NK-92 treated with Interleukin-12 subunit alpha and Interleukin-12 subunit beta, amount 100 ng/mL, for 24 hours (cell line): ENCODE results near the gene TMEM175.

Experiments
- DNase-seq: peaks from one replicate; lab custom pipeline; 2025; lab: John Stamatoyannopoulos, UW

TMEM175 gene

DNA sequence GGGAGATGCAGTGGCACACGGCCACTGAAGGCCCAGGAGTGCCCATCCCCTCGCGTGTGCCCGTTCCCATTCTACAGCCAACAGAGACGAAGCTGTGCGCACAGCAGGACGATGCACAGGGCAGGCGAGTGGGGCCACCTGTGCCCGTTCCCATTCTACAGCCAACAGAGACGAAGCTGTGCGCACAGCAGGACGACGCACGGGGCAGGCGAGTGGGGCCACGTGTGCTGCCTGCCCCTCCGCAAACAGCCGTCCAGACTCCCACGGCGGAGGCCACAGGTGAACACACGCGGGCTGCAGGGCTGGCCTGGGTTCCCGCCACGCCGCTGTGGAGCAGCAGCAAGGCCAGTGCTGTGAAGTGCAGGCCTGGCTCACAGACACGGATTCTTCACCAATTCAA is 32.2 kb upstream of the TMEM175 start:
- no peak for DNase-seq

DNA sequence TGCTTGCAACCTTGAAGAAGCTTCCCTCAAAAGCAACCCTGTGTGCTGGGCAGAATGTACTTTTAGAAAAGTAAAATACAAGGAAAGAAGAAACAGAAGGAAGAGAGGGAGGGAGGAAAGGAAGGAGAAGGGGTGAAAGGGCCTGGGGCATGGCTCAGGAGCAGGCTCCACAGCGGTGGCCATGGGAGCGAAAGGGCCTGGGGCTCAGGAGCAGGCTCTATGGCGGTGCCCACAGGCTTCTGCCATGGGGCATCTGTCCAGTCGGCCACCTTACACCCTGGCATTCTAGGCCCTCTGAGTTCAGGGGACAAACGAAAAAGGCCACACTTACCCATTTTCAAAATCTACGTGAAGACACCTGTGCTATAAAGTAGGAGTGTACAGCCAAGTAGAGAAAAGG is 31.5 kb upstream of the TMEM175 start:
- no peak for DNase-seq

DNA sequence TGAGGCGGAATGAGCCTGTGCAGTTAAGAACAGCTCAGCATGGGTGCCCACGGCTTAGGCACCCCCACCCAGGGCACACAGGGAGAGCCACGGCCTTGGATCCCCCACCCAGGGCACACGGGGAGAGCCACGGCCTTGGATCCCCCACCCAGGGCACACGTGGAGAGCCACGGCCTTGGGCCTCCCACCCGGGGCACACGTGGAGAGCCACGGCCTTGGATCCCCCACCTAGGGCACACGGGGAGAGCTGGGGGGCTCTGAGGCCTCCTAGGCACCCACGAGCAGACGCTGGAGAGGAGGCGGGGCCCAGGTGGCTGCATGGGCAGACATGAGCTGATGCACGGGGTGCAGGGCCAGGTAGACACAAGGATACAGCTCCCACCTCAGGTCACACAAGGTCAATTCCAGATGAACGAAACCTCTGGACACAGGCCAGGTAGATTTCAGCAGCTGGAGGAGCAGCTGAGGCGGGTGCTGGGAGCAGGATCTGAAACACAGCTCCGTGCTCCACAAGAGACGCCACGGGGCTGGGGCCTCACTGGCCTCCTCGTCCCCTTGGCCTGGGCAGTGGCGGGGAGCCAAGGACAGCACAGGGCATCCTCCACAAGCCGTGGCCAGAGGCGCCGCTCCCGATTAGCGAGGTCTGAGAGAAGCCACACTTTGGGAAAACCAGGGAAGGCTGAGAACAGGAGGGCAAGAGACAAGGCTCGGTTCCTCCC is 30.9 kb upstream of the TMEM175 start:
- no peak for DNase-seq

DNA sequence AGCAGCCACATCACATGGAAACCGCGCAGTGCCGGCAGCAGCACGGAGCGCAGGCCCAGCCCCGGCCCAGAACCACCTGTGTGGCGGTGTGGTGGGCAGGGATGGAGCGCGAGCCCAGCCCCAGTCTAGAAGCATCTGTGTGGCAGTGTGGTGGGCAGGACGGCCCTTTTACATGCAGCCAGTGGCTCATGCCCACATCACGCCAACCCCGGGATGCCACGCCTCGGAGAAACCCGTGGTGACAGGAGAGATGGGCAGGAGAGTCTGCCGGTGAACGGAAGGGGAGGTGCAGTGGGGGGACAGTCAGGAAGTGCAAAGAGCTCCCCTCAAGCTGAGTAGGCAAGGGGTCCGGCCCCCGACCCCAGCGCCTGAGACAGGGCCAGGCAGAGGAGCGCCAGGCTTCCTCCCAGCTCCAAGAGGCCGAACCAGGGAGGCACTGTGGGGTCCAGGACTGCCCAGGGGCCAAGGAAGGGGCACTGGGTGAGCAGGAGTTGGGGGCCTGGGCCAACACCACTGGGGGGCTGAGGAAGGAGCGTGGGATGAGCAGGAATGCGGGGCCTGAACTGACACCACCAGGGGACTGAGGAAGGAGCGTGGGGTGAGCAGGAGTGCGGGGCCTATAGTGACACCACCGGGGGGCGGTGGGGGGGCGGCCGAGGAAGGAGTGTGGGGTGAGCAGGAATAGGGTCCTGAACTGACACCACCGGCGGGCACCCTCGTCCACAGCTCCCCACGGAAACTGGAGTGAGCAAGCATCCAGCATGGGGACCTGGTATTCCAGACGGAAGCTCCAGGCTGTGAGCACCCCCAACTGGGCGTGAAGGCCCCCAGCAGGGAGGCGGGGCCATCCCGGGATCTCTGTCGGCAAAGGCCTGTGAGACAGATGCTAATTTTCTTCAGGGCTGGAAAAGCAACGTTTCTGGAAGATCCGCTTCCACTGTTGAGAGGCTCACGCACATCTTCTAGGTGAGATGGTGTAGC is 28.9 kb upstream of the TMEM175 start:
- DNase-seq = no peak

DNA sequence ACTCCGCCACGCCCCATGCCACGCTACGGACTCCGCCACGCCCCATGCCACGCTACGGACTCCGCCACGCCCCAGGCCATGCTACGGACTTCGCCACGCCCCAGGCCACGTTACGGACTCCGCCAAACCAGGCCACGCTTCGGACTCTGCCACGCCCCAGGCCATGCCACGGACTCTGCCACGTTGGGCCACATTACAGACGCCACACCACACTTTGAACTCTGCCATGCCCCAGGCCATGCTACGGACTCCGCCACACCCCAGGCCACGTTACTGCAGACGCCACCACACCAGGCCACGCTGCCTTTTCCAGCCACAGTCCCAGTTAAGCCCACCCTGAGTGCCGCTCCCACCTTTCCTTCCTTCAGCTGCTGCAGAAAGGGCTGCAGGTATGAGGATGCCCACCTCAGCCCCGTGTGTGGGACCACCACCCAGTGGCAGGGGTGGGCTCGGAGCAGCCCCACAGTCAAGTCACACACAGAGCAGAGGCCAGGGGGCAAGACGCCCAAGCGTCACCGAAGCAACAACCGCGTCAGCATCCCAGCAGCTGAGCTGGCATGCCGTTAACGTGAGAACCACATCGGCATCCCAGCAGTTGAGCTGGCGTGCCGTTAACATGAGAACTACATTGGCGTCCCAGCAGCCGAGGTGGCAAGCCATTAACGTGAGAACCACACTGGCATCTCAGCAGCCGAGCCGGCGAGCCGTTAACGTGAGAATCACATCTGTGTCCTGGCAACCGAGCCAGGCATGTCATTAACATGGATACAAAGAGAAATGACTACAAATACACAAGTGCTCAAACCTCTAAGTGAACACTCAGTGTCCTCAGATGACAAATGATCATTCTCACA is 26.5 kb upstream of the TMEM175 start:
- DNase-seq = no peak

DNA sequence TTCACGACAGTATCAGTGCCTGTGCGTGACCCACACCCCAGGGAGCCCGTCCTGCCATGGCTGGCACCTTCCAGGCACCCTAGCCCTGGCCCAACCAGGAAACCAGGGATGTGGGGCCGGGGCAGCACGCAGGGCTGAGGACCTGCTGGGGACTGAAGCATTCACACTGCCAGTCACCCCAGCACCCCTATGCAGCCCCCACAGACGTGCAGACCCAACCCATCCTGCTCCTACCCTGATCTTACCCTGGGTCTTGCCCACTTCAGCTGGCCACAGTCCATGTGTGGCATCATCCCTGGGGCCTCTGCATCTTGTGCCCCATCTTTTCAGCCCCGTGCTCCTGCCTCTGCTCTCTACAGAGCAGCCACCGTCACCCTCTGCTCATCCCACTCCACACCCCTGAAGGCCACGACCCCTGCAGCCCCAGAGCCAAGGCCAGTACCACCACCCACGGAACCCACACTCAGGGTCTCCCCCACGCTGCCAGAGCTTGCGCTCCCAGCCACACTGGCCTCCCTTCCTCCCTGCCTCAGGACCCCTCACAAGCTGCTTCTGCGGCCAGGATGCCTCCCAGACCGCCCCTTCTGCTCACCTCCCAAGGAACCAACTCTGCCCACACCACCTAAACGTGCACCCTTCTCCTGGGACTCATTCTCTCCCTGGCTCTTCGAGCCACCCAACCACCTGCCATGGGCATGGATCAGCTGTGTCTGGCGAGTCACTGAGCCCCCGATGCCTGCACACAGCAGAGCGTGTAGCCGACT is 25.7 kb upstream of the TMEM175 start:
- no peak for DNase-seq

DNA sequence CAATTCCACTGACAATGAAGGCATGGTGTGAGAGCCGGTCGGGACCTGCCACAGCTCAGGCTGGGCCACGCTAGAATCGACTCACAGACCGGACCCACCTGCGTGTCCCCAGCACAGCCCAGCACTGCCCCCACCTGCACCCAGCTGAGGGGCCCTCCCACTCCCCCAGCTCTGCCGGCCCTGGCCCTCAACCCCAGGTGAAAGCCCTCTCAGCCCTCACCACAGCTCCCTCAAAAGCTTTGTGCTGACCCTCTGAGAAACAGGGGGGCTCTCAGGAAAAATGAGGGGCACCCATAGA is 25.2 kb upstream of the TMEM175 start:
- no peak for DNase-seq

DNA sequence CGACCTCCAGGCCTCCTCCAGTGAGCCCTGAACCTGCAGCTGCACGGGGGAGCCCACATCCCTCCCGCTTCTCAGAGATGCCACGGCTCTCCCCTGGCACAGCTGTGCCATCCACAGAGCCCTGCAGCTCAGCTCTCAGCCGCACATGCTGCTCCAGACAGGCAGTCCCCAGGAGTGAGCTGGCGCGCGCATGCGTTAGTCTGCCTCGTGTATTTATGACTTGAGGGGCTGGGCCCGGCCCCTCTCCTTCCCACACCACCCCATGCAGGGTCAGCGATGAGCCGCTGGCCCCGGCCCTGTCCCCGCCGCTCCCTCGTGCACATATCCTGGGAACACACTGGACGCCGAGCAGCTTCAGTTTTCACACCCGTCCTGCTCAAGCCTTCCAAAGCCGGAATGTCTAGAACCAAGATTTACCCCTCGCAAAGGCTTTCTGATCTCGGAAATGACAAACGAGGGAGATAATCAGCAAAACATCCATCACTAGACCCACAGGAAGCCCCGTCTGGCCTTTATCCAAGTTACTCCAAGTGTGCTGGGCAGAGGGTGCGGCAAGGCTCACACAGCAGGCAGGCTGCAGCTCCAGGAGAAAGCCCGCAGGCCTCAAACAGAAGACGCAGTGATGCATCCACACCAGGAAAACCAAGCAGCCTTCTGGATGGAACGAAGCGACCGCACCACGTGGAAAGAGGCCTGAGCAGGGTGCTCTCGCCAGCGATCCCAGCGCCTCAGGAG is 24.4 kb upstream of the TMEM175 start:
- DNase-seq = no peak

DNA sequence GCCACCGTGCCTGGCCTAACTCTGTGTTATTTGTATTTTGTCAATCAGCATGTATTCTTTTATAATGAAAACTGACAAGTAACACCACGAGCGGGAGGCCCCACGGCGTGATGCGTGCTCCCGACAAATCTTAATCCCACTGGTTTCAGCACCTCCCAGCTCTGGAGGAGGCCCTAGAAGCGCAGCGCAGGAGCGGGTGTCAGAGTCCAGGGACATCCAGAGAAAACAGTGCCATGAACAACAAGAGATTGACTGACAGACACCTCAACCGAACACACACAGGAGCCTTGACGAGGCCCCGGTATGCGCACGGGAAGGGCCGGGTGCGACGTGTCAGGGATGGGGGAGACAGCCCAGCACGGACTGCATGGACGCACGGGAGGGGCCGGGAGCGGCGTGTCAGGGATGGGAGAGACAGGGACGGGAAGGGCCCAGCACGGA is 23.1 kb upstream of the TMEM175 start:
- DNase-seq = no peak

DNA sequence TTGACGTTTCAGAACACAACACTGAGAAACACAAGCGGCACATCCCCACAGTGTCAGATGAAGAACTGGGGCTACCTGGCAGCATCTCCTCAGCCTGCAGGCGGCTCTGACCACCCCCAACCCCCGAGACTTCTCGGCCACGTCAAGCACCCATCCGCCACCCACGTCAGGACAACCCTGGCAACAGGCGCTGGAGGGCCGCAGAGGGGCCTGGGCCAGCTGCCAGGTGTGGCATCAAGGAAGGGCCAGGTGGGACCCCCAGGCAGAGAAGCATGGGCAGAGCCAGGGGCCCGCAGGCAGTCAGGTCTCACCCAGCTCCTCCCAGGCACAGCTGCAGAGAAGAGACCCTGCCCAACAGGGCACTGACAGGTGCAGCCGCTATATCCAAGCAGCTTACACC is 22.4 kb upstream of the TMEM175 start:
- DNase-seq = no peak

DNA sequence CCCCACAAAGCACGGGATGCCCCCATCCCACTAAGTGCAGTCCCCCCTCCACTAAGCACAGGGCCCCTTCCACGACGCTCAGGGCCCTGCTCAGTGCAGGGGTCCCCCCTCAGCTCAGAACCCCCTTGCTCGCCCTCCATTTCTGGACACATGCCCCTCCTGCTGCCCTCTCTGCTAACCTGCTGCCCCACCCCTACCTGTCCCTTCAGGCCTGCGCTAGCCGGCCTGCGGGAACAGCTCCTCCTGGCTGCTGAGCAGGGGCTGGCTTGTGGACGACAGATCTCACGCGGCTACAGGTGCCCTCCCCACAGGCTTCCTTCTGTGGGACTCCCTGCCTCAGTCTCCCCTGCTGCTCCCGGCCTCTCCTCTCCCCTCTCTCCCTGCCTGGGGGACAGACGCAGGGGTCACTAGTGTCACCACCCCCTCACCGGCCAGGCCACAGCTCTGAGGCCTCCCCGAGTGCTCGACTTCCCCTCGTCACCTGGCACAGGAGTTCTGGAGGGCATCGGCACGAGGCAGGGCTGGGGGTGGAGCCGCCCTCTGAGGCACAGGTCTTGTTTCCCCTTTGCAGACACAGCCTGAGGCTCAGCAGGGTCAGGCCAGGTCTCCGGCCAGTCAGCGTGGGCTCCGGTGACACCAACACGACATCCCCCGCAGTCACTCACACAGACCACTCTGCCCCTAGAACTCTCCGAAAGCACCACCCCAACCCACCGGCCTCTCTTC is 21.7 kb upstream of the TMEM175 start:
- no peak for DNase-seq

DNA sequence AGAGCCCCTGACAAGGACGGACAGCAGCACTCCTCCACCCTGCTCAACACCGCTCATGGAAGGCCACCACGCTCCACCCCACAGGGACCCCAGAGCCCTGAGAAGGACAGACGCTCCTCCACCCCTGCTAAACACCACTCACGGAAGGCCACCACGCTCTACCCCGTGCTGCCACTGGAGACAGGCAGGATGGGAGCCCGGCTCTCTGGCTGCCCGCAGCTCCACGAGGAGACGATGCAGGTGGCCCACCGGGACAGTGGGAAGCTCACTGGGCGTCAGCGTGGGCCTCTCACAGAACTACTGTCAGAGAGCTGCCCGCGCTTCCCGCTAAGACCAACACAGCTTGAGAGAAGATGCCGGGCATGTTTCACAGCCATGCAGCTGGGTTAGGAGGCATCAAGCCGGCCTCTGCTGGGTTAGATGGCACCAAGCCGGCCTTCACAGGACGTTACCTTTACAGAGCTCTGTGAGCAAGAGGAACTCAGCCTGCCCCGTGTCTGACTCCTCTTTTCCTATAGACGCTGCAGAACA is 21.0 kb upstream of the TMEM175 start:
- DNase-seq = no peak

DNA sequence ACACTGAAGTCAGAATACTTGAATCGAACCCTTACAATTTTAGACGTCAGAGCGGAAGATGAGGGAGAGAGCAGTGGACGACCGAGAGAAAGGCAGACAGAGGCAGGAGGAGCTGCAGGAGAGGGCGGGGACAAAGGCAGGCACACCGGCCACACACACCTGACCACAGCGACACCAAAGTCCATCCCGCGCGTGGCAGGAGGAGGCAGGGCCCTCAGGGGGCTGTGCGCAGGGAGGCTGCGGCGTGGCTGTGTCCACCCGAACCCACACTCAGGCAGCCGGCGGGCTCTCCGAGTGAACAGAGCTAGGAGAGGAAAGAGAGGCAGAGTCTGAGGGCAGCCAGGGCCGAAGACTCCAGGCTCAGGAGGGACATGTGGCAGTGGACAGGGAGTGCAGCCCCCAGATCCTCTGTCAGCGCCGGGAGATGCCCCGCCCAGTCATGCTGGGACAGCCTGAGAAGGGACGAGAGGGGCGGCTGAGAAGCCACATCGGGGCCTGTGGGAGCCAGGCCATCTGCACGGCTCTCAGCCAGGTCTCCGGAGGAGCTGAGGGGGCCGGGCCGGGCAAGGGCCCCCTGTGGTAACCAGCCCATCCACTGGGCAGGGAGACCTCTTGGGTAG is 20.3 kb upstream of the TMEM175 start:
- no peak for DNase-seq

DNA sequence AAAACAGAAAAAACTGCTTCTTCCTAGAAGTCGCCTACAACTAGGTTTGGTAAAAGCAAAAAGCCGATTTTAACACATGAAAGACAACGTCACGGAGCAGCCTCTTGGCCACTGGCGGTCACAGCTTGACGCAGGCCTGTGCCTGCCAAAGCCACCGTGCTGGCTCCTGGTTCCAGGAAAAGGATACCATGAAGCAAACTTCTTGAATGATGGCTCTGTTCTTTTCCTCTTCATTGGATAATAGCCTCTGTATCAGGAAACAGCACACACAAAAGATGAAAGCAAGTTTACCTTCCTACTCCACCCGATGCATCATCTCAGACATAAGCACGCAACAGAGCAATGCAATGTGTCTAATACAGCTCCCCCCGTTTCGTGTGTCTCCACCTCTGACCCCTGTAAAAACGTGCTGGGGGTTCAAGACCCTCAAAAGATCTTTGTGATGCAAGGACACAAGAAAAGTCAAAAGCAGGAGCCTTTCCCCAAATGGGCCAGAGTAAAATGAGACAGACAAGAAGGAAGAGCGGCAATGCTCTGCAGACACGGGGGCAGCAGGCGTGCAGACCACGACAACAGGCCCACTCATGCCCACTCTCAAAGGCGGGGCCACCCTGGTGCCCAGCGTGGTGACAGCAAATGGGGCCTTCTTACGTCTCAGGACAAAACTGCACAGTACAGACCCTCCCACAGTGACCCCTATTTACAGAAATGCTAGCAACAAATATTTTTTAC is 19.5 kb upstream of the TMEM175 start:
- no peak for DNase-seq

DNA sequence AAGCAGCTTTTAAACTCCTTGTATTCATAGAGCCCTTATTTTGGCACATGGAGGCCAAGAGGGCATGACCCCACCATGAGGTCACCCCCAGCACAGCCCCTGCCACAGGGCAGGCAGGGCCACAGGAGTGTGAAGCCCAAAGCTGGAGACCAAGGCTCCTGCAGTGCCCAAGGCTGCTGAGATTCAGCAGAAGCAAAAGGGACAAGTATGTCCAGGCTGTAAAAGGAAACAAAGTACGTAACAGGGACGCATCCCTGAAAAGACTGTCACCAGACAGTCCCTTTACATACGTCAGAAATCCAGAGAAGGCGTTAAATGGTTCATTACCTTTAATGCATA is 19.0 kb upstream of the TMEM175 start:
- DNase-seq = no peak

DNA sequence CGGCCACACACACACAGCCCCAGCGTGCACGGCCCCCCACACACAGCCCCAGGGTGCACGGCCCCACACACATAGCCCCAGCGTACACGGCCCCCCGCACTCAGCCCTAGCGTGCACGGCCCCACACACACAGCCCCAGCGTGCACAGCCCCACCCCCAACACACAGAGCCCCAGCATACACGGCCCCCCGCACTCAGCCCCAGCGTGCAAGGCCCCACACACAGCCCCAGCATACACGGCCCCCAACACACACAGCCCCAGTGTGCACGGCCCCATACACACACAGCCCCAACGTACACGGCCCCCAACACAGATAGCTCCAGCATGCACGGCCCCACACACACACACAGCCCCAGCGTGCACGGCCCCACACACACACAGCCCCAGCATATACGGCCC is 17.7 kb upstream of the TMEM175 start:
- DNase-seq = no peak

DNA sequence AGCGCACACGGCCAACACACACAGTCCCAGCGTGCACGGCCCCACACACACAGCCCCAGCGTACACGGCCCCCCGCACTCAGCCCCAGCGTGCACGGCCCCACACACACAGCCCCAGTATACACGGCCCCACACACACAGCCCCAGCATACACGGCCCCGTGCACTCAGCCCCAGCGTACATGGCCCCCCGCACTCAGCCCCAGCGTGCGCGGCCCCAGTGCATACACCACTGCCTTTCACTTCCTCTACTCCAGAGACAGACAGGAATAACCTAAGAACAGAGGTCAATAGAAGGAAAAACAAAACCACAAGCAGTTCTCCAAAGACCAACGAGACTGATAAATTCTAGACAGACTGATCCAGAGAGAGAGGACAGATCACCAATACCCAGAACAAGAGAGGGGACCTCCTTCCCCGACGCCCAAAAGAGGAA is 17.2 kb upstream of the TMEM175 start:
- no peak for DNase-seq

DNA sequence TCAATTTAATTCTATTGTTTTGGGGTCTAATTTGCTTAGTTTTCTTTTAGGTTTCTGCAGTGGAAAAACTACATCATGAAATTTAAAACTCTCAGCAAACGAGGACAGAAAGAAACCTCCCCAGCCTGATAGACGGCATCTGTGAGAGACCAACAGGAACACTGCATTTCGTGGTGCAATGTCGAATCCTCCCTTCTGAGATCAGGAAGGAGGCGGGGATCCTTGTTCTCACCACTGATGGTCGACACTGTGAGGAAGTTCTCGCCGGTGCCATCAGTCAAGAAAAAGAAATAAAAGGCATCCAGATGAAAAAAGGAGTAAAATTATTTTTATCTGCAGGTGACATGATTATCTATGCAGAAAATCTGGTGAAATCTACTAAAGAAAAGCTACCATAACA is 16.7 kb upstream of the TMEM175 start:
- DNase-seq = no peak

DNA sequence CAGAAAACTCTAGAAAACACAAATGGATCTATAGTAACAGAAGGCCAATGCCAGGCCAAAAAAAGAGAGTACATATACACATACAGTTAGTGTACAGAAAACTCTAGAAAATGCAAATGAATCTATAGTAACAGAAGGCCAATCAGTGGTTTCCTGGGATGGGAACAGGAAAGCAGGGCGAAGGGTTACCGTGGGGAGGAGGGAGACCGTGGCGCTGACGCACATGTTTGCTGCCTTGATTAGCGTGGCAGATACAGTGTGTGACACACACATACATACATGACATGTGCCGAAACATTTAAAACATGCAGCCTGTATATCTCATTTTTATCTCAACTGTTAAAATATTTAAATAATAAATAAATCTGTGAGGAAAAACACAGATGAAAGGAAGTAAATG is 14.8 kb upstream of the TMEM175 start:
- no peak for DNase-seq
